HepG2 (cell line): ENCODE results near the gene STRN4. TPM values are rescaled to one million over a fixed set of nuclear protein-coding genes. Genes with fewer than 3 reads are reported as not detected.
A peak's percentile ranks its signal among the peaks of the same experiment; 100 is the strongest.

ENCODE experiments used
- HDAC1 ChIP-seq: sonication (generic); formaldehyde crosslinking; IDR thresholded peaks from 2 replicates; pipeline ENCODE4 v1.5.1; 2020; ENCODE audit warnings: mild to moderate bottlenecking, missing genetic modification reagents
- HMGXB3 ChIP-seq: sonication (generic); formaldehyde crosslinking; IDR thresholded peaks from 2 replicates; pipeline ENCODE4 v1.4.0; 2020; ENCODE audit warnings: missing genetic modification reagents, borderline replicate concordance
- HMGXB4 ChIP-seq, 2 experiments: sonication (generic) in 1 of 2; formaldehyde crosslinking in 1 of 2; IDR thresholded peaks; 2 replicates each; pipeline versions ENCODE4 v1.4.0 to v1.6.1; 2018 to 2020; ENCODE audit warnings: missing genetic modification reagents in 2 of 2, borderline replicate concordance in 1 of 2, low read depth in 1 of 2, mild to moderate bottlenecking in 1 of 2, missing biosample characterization in 1 of 2
- PHF5A ChIP-seq: IDR thresholded peaks from one replicate; pipeline ENCODE4 v1.6.1; 2018; ENCODE audit warnings: low read depth, missing genetic modification reagents; ENCODE audit not compliant: unreplicated experiment
- RARG ChIP-seq: sonication (generic); formaldehyde crosslinking; IDR thresholded peaks from 2 replicates; pipeline ENCODE4 v1.4.0; 2020; ENCODE audit warnings: low read depth, mild to moderate bottlenecking, missing genetic modification reagents
- ZBTB2 ChIP-seq: sonication (generic); formaldehyde crosslinking; IDR thresholded peaks from 2 replicates; pipeline ENCODE4 v1.8.0; 2022; ENCODE audit warnings: low read depth, missing genetic modification reagents
- ZFAT ChIP-seq: sonication (generic); formaldehyde crosslinking; conservative IDR thresholded peaks from 2 replicates; pipeline ENCODE4 v1.8.1; 2023; ENCODE audit warnings: missing genetic modification reagents, inconsistent platforms
- ZNF281 ChIP-seq: sonication (generic); formaldehyde crosslinking; IDR thresholded peaks from 2 replicates; pipeline ENCODE4 v1.4.0; 2020; ENCODE audit warnings: missing genetic modification reagents, borderline replicate concordance
- ZNF567 ChIP-seq: sonication (generic); formaldehyde crosslinking; IDR thresholded peaks from 2 replicates; pipeline ENCODE4 v1.8.1; 2023; ENCODE audit warnings: mild to moderate bottlenecking, missing genetic modification reagents, borderline replicate concordance
- polyA plus RNA-seq, 8 experiments: library from polyadenylated mRNA; depleted of rRNA in 3 of 8; stranded (reverse) in 7 of 8; unstranded in 1 of 8; fragments of >200 nt; fragmentation: Illumina TruSeq in 4 of 8; extraction: Trizol in 4 of 8; gene quantifications; 2 replicates each; pipeline versions ENCODE4 v1.2.1 to v1.2.3, GENCODE V29; 2011 to 2016; ENCODE audit warnings: low read depth in 4 of 8, missing spikeins in 1 of 8, mixed read lengths in 1 of 8; ENCODE audit not compliant: insufficient read depth in 1 of 8
- total RNA-seq, 5 experiments: library from RNA; depleted of rRNA; stranded (reverse); fragments of >200 nt; fragmentation: Illumina TruSeq; extraction: Trizol; gene quantifications; 2 replicates each; pipeline ENCODE4 v1.2.3, GENCODE V29; 2016; ENCODE audit warnings: low read depth in 1 of 5
- TF ChIP-seq, protein P1 (sequence below): sonication (generic); formaldehyde crosslinking; IDR thresholded peaks from 2 replicates; pipeline ENCODE4 v1.4.0; 2020; ENCODE audit warnings: mild to moderate bottlenecking, low read depth, missing genetic modification reagents
- TF ChIP-seq, protein P2 (sequence below): IDR thresholded peaks from 2 replicates; pipeline ENCODE4 v1.6.1; 2016; ENCODE audit warnings: low read depth, control low read depth

The STRN4 gene
- total and polyA plus RNA-seq, 2 of the 13 experiments (the other 11 are each of a cell fraction or from before 2014, with no cell fraction given): 43.1 to 57.3 TPM

GRCh38 chr19:46714444-46715106, 31.7 kb downstream of the STRN4 start (continued):
- TF ChIP-seq HMGXB4 (CRISPR knock-in tag; IDR thresholded peaks at IDR 0.05; ENCODE audit: borderline replicate concordance in 1 of 2, low read depth in 1 of 2) (0 out of 4 replicates have a peak, but pooled peaks of 1 of the 2 experiments have one; percentile 40), ZBTB2 (CRISPR knock-in tag) (no peak), PHF5A (CRISPR knock-in tag) (no peak), HDAC1 (CRISPR knock-in tag) (no peak), ZNF281 (CRISPR knock-in tag) (no peak), ZFAT (CRISPR knock-in tag) (no peak), HMGXB3 (CRISPR knock-in tag) (no peak), ZNF567 (CRISPR knock-in tag) (no peak), RARG (CRISPR knock-in tag) (no peak)
- TF ChIP-seq, protein P1, sequence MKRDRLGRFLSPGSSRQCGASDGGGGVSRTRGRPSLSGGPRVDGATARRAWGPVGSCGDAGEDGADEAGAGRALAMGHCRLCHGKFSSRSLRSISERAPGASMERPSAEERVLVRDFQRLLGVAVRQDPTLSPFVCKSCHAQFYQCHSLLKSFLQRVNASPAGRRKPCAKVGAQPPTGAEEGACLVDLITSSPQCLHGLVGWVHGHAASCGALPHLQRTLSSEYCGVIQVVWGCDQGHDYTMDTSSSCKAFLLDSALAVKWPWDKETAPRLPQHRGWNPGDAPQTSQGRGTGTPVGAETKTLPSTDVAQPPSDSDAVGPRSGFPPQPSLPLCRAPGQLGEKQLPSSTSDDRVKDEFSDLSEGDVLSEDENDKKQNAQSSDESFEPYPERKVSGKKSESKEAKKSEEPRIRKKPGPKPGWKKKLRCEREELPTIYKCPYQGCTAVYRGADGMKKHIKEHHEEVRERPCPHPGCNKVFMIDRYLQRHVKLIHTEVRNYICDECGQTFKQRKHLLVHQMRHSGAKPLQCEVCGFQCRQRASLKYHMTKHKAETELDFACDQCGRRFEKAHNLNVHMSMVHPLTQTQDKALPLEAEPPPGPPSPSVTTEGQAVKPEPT (CRISPR knock-in tag): no peak
- TF ChIP-seq, protein P2, sequence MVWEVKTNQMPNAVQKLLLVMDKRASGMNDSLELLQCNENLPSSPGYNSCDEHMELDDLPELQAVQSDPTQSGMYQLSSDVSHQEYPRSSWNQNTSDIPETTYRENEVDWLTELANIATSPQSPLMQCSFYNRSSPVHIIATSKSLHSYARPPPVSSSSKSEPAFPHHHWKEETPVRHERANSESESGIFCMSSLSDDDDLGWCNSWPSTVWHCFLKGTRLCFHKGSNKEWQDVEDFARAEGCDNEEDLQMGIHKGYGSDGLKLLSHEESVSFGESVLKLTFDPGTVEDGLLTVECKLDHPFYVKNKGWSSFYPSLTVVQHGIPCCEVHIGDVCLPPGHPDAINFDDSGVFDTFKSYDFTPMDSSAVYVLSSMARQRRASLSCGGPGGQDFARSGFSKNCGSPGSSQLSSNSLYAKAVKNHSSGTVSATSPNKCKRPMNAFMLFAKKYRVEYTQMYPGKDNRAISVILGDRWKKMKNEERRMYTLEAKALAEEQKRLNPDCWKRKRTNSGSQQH (CRISPR knock-in tag): 0 out of 2 replicates have a peak, but pooled peaks have one; percentile 17
